CD4-positive, alpha-beta T cell (primary cell): ENCODE results near the gene RSPH10B2. TPM values are rescaled to one million over a fixed set of nuclear protein-coding genes. Genes with fewer than 3 reads are reported as not detected.
"Not testable (repeated sequence)": the region's sequence is repeated elsewhere in the genome, so short reads cannot be mapped to it uniquely, and the experiment has no call there.

Experiments used
- ATAC-seq: fragments of 200-7000 bp; cut with Tn5 transposase; one replicate; pipeline ENCODE4 v1.10.0; 2022; ENCODE audit warnings: mild to moderate bottlenecking; ENCODE audit not compliant: poor library complexity
- CTCF ChIA-PET: fragments of 350-600 bp; sonication (Branson Sonifier 250); formaldehyde crosslinking; loops from one replicate; lab custom pipeline; 2021; ENCODE audit warnings: antibody characterized with exemption, inconsistent platforms; lab: Charles Lee
- POLR2A ChIA-PET: fragments of 350-600 bp; sonication (Branson Sonifier 250); formaldehyde crosslinking; loops from one replicate; lab custom pipeline; 2021; ENCODE audit warnings: antibody characterized with exemption, inconsistent platforms; lab: Charles Lee
- DNase-seq, 14 experiments: peaks; one replicate each; pipeline ENCODE4 v3.0.0-alpha.2; 2013 to 2020; ENCODE audit warnings: mixed read lengths in 2 of 14
- H3K27ac ChIP-seq, 2 donors: one replicate each; pipeline versions ENCODE4 v1.5.1 to v1.7.0; 2013; ENCODE audit warnings: low read length in 2 of 2, low read depth in 1 of 2, mild to moderate bottlenecking in 1 of 2
- H3K27me3 ChIP-seq, 2 experiments: 1 replicate in 1 of 2; 2 replicates in 1 of 2; pipeline versions ENCODE4 v1.6.1 to v1.7.0; 2013; ENCODE audit warnings: low read length in 2 of 2, control low read depth in 1 of 2, mild to moderate bottlenecking in 1 of 2, moderate library complexity in 1 of 2; ENCODE audit not compliant: insufficient read depth in 2 of 2, control insufficient read depth in 1 of 2
- H3K36me3 ChIP-seq: one replicate; pipeline ENCODE4 v1.6.1; 2013; ENCODE audit warnings: low read length, control low read depth; ENCODE audit not compliant: insufficient read depth
- H3K4me1 ChIP-seq: one replicate; pipeline ENCODE4 v1.6.1; 2013; ENCODE audit warnings: low read length, control low read depth; ENCODE audit not compliant: insufficient read depth
- H3K4me3 ChIP-seq: one replicate; pipeline ENCODE4 v1.5.1; 2013; ENCODE audit warnings: mild to moderate bottlenecking, low read length, moderate library complexity
- H3K9me3 ChIP-seq, 2 experiments: 1 replicate in 1 of 2; 2 replicates in 1 of 2; pipeline versions ENCODE4 v1.6.1 to v1.7.0; 2013; ENCODE audit warnings: low read length in 2 of 2, mild to moderate bottlenecking in 2 of 2, control low read depth in 1 of 2, moderate library complexity in 1 of 2; ENCODE audit not compliant: control insufficient read depth in 1 of 2, insufficient read depth in 1 of 2
- H3K27ac Mint-ChIP-seq: one replicate; pipeline ENCODE4 v1.8.0; 2020; ENCODE audit warnings: mixed read lengths
- H3K27me3 Mint-ChIP-seq: one replicate; pipeline ENCODE4 v1.8.0; 2021; ENCODE audit warnings: mixed read lengths
- H3K36me3 Mint-ChIP-seq: one replicate; pipeline ENCODE4 v1.8.0; 2021; ENCODE audit warnings: low read depth, mixed read lengths
- H3K4me1 Mint-ChIP-seq: one replicate; pipeline ENCODE4 v1.8.0; 2021; ENCODE audit warnings: low read depth, mixed read lengths
- H3K4me3 Mint-ChIP-seq: one replicate; pipeline ENCODE4 v1.8.0; 2020; ENCODE audit warnings: mild to moderate bottlenecking, mixed read lengths
- H3K9me3 Mint-ChIP-seq: one replicate; pipeline ENCODE4 v1.8.0; 2020; ENCODE audit warnings: mixed read lengths
- CTCF ChIP-seq: fragments of 200-600 bp; IDR thresholded peaks from one replicate; pipeline ENCODE4 v1.8.0; 2022; ENCODE audit warnings: antibody characterized with exemption, mild to moderate bottlenecking
- intact Hi-C, 2 experiments: fragments of 100-400 bp; cut with DNase I in 1 of 2; cut with micrococcal nuclease in 1 of 2; formaldehyde crosslinking; loops; one replicate each; pipeline versions ENCODE4 v1.15.1 to v1.9.0; 2023 to 2025; cut with DNase I, micrococcal nuclease
- total RNA-seq, 174 experiments: library from RNA in 2 of 174; stranded (reverse) in 2 of 174; gene quantifications; one replicate each; pipeline ENCODE4 v1.2.3 and lab custom pipeline; 2021 to 2026

The RSPH10B2 gene
- total RNA-seq, 2 experiments from 2014 or later: not detected

GRCh38 chr7:6718124-6718523 is 35.8 kb upstream of the RSPH10B2 start:
- ATAC-seq: no peak
- DNase-seq: no peak
- Mint-ChIP-seq H3K27me3 (peaks cover 19% of the 10 kb centered on the region), H3K9me3 (no peaks in the 10 kb centered on the region), H3K27ac (no peak overlapping the region), H3K4me1 (no peaks in the 10 kb centered on the region), H3K36me3 (no peaks in the 10 kb centered on the region), H3K4me3 (no peak overlapping the region)
- intact Hi-C loops: no loop called here
- no peak for TF ChIP-seq CTCF
- H3K36me3 ChIP-seq: no peaks in the 10 kb centered on the region
- CTCF ChIA-PET: no interaction called here
- H3K27ac ChIP-seq: no peak overlapping the region
- no peak overlapping the region for H3K4me3 ChIP-seq
- POLR2A ChIA-PET: no interaction called here
- no peaks in the 10 kb centered on the region for H3K4me1 ChIP-seq
- H3K9me3 ChIP-seq: no peaks in the 10 kb centered on the region
- peaks cover 0 to 6% of the 10 kb centered on the region in 2 experiments for H3K27me3 ChIP-seq

GRCh38 chr7:6724351-6724750 is 29.6 kb upstream of the RSPH10B2 start:
- H3K4me1 Mint-ChIP-seq, H3K4me3 Mint-ChIP-seq, H3K27ac ChIP-seq, CTCF ChIA-PET, H3K9me3 Mint-ChIP-seq, ATAC-seq, H3K4me1 ChIP-seq, H3K9me3 ChIP-seq, H3K36me3 Mint-ChIP-seq, H3K27me3 ChIP-seq, intact Hi-C loops, POLR2A ChIA-PET, H3K27ac Mint-ChIP-seq, H3K4me3 ChIP-seq, DNase-seq, H3K27me3 Mint-ChIP-seq, H3K36me3 ChIP-seq: not testable (repeated sequence)

GRCh38 chr7:6725003-6725402 is 28.9 kb upstream of the RSPH10B2 start:
- POLR2A ChIA-PET: no interaction called here
- Histone ChIP-seq H3K4me1 (peaks cover 7% of the 10 kb centered on the region), H3K27me3 (no peaks in the 10 kb centered on the region), H3K36me3 (no peaks in the 10 kb centered on the region), H3K4me3 (no peak overlapping the region), H3K27ac (no peak overlapping the region), H3K9me3 (no peaks in the 10 kb centered on the region)
- Mint-ChIP-seq H3K27ac (no peak overlapping the region), H3K4me3 (no peak overlapping the region), H3K9me3 (no peaks in the 10 kb centered on the region), H3K4me1 (peaks cover 6% of the 10 kb centered on the region), H3K27me3 (no peaks in the 10 kb centered on the region), H3K36me3 (peaks cover 6% of the 10 kb centered on the region)
- CTCF ChIA-PET: no interaction called here
- DNase-seq (peak in 3 of 14 experiments; percentile 11 to 34 (median 26)), ATAC-seq (no peak)
- no peak for TF ChIP-seq CTCF
- intact Hi-C loops: loop anchor here in 1 of 2 experiments (5.0 kb wide), 1 partner anchor 107 kb away; no protein-coding TSS in a partner anchor

- POLR2A ChIA-PET, H3K4me3 ChIP-seq, H3K9me3 Mint-ChIP-seq, ATAC-seq, H3K9me3 ChIP-seq, H3K27me3 ChIP-seq, DNase-seq, H3K27ac Mint-ChIP-seq, H3K36me3 ChIP-seq, H3K27me3 Mint-ChIP-seq, H3K27ac ChIP-seq, CTCF ChIA-PET: not testable (repeated sequence)
- peaks cover 18% of the 10 kb centered on the region for H3K36me3 Mint-ChIP-seq
- intact Hi-C loops: loop anchor here in 1 of 2 experiments (5.0 kb wide), 1 partner anchor 106 kb away; no protein-coding TSS in a partner anchor
- H3K4me3 Mint-ChIP-seq: peak overlapping the region; percentile 11
- H3K4me1 ChIP-seq: peaks cover 20% of the 10 kb centered on the region
- H3K4me1 Mint-ChIP-seq: peaks cover 19% of the 10 kb centered on the region
Measured at GRCh38 chr7:6726341-6726740, 27.6 kb upstream of the RSPH10B2 start.
